GM19193 (cell line): ENCODE measurements around the gene PSTPIP1.

ENCODE experiments used
- POLR2A ChIP-seq: IDR thresholded peaks from 4 replicates; pipeline ENCODE4 v1.6.1; 2011; ENCODE audit not compliant: insufficient read depth, insufficient read length; ENCODE audit errors: extremely low read depth

The PSTPIP1 gene

DNA sequence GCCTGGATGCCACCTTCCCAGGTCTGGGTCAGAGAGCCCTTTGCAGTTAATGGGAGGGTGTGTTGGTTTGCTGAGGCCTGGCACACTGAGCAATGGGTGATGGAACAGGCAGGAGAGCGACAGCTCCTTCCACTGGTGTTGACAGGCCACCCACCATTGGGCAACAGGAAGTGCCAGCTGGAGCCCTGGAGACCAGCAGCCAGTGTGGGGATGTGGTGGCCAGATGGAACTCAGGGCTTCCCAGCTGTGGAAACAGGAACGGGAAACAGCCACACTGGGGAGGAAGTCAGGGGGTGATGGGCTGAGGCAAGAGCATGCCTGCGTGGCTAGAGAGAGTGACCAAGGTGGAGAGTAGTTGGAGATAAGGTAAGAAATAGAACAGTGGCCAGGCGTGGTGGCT is 9.3 kb downstream of the PSTPIP1 start:
- TF ChIP-seq POLR2A, result no peak

DNA sequence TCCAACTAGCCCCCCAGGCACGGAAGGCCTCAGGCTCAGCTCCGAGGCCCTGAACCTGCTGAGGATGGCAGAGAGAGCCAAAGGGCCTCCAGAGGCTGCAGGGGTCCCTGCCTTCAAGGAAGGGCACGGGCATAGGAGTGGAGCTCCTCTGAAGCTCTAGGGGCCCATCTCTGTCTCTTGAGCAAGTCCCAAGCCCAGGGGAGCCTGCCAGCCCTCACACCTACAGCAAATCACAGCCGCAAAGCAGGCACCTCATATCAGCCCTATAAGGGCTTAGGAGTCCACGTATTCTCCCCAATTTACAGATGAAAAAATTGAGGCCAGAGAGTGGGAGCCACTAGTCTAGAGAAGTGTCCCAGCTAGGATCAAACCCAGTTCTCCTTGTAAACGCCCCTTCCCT is 14.2 kb downstream of the PSTPIP1 start:
- TF ChIP-seq POLR2A, result no peak

DNA sequence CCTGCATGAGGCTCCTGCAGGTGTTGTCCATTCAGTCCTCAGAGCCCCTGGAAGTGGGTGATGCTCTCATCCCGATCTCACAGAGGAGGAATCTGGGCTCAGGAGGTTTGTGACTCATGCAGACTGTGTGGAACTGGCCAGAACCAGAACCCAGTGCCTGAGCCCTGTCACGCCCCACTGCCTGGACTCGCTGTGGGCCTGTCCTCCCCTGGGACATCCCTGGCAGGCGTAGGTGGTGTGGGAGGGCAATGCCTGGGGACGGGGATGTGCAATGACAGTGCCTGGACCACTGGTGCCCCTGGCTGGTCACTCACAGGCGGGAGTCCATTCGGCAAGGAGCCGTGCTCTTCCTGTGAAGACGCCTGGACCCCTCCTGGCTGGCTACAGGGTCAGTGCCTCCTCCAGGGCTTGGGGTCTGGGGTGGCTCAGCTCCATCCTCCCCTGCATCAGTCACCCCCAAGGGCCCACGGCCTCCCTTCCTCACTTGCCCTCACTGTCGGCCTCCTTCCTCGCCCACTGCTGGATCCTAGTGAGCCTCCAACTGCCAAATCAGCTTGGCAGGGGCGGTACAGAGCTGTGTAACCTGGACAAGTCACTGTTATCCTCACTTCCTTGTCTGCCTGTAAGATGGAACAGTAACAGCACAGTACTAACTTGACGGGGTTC is 14.9 kb downstream of the PSTPIP1 start:
- no peak for TF ChIP-seq POLR2A

DNA sequence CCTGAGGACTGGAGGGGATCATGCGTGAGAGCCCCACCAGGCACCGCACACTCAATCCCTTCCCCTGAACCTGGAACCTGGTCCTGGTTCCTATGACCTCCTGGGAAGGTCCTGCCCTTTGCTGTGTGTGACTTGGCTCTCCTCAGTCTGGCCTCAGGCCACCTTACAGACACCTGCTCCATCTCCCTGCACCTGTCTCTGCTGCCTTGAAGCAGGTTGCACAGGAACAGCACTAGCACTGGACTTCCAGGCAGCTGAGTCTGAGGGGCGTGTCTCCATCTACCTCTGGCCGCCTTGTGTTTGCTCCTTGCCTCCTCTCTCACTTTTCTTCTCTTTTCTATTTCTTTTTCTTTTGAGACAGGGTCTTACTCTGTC is 15.4 kb downstream of the PSTPIP1 start:
- TF ChIP-seq POLR2A, result no peak

DNA sequence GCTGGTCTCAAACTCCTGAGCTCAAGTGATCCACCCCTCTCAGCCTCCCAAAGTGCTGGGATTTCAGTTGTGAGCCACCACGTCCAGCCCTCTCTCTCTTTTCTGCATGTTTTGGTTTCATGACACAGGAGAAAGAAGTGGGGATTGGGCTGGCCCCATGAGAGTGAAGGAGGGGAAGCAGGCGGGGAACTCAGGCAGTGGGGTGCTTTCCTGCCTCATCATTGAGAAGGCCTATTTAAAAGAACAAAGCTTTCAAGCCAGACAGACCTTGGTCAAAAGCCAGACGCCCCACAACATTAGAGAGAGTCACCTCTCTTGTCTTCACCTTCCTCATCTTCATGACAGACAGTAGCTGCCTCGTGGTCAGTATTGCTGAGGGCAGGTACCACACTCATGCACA is 15.9 kb downstream of the PSTPIP1 start:
- no peak for TF ChIP-seq POLR2A

DNA sequence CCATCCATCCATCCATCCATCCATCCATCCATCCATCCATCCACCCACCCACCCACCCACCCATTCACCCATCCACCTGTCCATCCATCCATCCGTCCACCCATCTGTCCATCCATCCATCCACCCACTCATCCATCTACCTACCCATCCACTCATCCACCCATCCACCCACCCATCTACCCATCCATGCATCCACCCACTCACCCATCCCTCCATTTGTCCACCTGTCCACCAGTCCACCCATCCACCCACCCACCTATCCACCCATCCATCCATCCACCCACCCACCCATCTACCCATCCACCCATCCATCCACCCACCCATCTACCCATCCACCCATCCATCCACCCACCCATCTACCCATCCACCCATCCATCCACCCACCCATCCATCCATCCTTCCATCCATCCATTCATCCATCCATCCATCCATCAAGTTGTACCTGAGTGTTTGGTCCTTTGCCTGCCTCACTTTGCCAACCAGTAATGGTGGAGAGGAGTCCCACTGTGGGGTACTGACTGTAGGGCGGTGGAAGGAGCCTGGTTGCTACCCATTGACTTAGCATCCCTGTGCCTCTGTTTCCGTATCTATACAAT is 17.3 kb downstream of the PSTPIP1 start:
- no peak for TF ChIP-seq POLR2A

DNA sequence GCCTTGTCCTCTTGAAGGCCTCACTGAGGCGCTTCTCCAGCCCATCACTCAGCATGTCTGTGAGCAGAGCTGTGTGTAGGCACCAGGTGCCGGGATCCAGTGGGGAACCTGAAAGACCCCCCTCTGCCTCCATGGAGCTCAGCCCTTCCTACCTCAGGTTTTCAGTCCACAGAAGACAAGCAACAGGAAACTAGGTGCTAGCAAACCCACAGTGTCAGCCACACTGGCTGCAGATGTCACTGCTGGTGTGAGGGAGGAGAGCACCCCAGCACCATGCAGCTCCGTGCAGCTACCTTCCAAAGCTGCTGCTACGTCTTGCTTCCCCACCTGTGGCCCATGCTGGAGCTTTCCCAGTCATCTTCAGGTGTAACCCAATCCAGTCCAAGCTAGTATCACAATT is 17.9 kb downstream of the PSTPIP1 start:
- TF ChIP-seq POLR2A, result no peak

DNA sequence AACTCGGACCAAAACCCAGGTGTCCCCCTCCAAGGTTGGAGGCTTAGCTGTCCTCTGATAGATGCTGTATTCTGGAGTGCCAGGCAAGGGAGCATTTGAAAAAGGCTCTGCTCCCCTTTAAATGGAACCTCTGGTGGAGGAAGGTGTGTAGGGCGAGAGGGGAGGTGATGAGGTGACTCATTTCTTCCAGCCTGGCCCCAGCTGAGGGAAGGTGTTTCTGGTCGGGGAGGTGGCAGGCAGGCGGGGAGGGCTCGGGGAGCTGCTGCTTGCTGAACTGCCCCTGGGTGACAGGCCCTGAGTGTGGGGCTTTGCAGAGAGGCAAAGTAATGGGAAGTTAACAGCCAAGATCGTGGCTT is 18.8 kb downstream of the PSTPIP1 start:
- no peak for TF ChIP-seq POLR2A

DNA sequence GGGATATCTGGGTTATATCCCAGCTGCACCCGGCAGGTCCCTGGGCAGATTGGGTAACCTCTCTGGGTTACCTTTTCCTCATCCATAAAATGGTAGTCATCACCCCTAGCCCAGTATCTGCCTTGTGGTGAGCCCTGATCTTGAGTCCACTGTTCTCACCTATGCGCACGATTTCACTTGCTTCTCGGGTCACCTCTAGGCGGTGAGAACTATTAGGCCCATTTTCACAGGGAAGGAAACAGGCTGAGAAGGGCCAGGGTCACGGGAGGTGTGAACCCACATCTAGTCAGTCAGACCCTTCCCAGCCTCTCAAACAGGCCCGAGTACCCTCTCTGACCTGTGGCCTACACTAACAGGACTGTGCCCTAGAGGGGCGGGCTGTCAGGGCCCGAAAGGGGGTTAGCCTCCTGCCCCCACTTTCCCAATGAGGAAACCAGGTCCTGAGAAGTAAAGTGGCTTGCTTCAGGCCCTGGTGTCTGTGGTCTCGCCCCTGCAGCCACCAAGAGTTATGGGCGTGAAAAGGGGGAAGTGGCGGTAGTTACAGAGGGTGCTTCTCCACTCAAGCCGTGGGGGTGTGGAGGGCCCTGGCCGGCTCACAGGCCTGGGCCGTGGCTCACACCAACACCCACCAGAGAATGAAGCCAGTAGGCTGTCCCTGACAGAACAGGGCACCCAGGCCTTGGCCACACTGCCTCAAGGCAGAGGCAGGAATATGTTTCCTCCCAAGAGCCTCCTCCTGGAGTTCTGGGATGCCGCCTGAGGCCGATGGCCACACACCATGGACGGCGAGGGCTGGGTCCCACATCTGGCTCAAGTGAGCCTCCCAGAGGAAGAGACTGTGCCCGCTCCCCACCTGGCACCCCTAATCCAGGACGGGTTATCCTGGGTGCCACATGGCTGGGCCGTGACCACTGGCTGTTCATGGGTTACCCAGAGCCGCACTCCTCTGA is 19.5 kb downstream of the PSTPIP1 start:
- TF ChIP-seq POLR2A, result no peak

DNA sequence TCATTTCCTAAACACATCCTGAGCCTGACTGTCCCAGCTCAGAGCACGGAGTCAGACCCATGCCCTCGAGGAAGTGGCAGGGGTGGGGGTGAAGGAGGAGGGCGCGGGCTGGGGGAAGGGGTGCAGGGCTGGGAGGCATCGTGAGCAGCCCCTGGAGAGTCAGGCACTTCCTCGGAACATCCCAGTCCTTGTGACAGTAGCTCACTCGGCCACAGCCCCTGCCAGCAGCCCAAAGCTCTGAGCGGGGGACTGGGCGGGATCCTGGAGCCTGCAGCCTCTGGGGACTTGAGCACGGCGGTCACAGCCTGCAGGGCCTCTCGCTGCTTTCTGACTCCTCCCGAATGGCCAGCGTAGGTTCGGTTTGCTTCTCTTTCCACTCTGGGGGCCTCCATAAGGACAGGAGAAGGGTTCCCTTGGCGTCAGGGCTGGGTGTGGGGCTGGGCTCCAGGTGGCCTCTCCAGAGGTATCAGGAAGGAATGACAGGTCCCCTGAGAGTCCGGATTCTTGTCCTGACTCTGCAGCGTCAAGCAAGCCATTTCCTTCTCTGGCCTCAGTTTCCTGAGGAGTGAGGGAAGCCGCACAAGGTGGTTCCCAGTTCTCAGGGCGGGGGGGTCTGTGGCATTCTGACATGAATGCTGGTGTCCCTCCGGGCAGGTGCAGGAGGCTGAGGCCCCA is 20.9 kb downstream of the PSTPIP1 start:
- no peak for TF ChIP-seq POLR2A

DNA sequence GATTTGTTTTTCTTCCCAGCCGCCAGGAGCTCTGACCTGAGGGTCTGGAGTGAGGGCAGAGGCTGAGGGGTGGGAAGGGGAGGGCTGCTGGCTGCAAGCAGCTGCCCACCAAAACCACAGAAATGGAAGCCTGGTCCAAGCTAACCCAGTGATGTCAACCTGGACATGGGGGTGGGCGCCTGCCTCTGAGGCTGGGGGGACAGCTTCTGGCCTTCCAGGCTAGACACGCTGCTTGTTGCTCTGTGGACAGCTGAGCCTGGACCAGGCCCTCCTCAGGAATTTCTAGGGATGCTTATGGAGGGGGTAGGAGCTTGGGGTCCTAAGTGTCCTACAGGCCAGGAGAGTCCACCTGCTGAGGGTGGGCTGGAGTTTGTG is 21.4 kb downstream of the PSTPIP1 start:
- no peak for TF ChIP-seq POLR2A

DNA sequence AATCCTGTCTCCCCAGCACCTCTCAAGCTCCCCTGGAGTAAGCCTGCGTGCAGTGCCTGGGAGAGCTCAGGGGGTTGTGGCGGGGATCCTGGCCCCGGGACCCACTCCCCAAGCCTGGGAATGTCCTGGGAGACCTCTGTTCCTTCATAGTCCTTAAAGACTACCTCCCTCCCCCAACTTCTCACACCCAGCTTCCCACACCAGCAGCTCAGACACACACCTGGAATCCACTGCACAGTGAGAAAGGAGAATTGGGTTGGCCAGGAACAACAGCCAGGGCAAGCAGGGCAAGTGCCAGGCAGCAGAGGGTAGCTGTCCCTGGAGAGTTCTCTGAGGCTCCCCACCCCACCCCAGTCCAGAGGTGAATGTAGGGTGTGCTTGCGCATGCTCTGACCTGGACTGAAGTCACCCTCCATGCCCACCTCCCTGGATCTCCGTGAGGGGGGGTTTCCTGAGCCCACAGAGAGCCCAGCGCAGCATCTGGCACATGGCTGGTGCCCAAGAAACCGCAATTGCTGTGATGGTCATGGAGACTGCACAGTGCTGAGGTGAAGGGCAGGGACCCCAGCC is 22.2 kb downstream of the PSTPIP1 start:
- TF ChIP-seq POLR2A, result no peak

DNA sequence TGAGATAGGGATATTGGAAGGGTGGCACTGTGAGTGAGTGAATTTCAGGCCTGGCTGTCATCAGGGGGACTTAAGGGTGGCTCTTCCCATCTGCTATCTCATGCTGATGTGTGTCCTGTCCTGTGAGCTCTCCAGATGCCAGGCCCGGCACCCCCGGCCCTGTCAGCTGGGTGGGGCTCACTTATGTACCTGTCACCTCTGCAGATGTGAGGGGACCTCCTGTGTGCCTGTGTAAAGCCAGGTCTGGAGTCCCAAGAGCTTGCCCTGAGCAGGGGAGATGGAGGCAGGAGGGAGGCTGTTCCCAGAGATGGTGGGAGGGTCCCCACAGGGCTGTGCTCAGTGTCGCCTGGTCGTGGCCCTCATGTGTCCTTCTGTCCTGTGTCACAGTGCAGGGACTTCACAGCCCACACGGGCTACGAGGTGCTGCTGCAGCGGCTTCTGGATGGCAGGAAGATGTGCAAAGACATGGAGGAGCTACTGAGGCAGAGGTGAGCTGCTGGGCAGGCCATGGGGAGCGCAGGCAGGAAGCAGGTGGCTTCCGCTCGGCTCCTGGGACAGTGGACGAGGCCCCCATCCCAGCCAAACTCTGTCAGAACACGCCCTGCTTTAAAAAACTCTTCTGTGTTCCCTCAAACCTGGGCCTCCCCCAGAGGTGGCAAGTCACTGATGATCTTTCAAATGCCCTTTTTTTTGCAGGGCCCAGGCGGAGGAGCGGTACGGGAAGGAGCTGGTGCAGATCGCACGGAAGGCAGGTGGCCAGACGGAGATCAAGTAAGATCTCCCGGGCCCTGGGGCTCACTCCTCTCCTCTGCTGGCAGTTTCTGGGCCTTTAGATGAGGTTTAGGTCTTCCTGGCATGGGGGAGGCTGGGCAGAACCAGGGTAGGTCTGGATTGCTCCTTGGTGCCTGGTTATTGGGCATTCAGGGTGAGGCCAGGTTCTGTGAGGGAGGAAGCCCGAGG is 23.1 kb downstream of the PSTPIP1 start:
- no peak for TF ChIP-seq POLR2A
